GM18498 (cell line): Measurements from ENCODE around the gene ATP1A4.
"Not testable (repeated sequence)": the region's sequence is repeated elsewhere in the genome, so short reads cannot be mapped to it uniquely, and the experiment has no call there.

Experiments
- ATAC-seq: cut with Tn5 transposase; IDR thresholded peaks from one replicate; pipeline ENCODE4 v1.9.1; 2021; ENCODE audit warnings: mild to moderate bottlenecking, moderate library complexity; ENCODE audit not compliant: unreplicated experiment

Gene ATP1A4

DNA sequence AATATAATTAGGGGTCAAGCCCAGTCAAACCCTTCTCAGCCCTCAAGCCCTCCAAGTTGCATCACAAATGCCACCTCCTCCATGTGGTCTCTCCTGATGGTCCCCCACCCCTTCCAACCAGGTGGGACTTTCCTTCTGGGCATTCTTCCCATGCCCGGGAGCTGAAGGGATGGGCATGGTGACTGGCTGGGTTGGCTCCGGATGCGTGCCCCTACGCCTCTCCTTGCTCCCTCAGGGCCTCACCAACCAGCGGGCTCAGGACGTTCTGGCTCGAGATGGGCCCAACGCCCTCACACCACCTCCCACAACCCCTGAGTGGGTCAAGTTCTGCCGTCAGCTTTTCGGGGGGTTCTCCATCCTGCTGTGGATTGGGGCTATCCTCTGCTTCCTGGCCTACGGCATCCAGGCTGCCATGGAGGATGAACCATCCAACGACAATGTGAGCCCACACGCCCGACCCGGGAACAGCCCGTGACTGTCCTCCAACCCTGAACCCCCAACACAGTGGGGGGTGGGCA, 28.4 kb upstream of the ATP1A4 start:
- ATAC-seq, result no peak

DNA sequence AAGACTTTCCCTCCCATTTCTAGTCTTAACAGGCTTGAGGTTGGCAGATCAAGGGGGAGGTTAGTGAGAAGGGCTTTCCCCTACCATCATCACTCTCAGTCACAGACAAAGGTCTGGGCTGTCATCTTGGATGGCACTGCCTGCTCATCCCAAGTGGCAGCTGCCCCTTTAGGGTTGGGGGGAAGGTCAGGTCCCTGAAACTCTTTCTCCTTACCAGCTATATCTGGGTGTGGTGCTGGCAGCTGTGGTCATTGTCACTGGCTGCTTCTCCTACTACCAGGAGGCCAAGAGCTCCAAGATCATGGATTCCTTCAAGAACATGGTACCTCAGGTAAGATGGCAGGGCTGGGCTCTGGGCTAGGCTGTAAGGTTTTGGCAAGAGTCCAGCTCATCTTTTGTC, 27.7 kb upstream of the ATP1A4 start:
- no peak for ATAC-seq

DNA sequence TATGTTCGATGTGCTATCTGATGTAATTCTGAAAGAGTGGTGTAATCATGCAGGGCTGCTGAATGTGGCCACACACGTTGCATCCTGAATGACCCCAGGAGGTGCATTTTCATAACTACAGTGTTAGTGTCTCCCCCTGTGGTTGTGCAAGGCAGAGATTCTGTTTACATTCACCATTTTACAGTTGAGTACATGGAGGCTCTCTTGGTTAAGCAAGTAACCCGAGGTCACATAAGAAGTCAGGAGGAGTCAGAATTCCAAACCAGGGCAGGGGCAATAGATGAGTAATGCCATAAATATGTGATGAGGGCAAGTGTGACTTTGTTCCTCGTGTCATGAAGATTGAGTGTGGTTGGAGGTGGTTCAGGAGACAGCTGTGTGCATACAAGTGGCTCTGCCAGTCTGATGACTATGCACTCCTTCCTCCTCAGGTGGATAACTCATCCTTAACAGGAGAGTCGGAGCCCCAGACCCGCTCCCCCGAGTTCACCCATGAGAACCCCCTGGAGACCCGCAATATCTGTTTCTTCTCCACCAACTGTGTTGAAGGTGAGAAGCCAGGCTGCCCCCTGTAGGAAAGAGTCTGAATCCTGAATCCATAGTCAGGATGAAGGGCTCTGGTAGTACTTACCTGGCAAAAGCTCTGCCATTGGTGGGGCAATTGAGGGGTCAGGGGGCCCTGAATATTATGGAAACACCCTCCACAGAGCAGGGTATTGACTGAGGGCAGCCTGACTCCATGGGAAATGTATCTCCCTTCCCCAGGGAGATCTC, 26.5 kb upstream of the ATP1A4 start:
- ATAC-seq, result no peak

- ATAC-seq, result no peak
Measured at GRCh38 chr1:160125746-160126145, 25.7 kb upstream of the ATP1A4 start.

DNA sequence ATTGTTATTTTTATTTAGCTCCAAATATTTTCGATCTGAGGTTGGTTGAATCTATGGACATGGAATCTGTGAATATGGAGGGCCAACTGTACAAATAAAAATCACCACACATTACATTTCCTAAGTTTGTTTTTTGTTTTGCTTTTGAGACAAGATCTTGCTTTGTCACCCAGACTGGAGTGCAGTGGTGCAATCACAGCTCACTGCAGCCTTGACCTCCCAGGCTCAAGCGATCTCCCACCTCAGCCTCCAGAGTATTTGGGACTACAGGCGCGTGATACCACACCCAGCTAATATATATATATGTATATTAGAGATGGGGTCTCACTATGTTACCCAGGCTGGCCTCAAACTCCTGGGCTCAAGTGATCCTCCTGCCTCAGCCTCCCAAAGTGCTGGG, 25.1 kb upstream of the ATP1A4 start:
- ATAC-seq, result not testable (repeated sequence)

- no peak for ATAC-seq
Measured at GRCh38 chr1:160127381-160127780, 24.0 kb upstream of the ATP1A4 start.

DNA sequence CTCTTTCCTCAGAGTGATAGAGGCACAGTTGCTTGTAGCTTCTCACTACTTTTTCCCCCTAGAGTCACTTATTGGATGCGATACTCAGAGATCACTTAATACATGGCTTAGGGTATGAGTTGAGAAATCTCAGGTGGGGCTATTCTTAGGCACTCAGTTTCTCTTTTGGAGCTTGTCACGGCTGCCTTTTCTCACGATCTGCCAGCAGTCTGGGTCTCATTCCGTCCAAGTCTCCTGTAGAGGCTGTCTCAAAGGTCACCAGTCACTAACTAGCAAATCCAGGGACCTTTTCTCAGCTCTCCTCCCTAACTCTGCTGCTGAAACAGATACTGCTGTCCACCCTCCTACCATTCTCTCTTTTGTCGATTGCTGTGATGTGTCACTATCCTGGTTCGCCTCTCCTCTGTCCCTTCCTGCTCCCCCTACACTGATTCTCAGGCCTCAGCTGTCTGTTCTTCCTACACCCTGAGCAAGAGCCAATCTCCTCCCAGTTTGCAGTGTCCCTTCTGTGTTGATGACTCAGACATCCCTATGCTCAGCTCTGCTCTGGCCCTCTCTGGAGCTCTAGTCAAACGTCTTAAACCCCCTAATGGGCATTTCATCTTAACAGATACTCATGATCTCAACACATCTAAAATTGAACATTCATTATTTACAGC, 23.4 kb upstream of the ATP1A4 start:
- ATAC-seq, result no peak

GRCh38 chr1:160128636-160129035, 22.8 kb upstream of the ATP1A4 start:
- no peak for ATAC-seq

DNA sequence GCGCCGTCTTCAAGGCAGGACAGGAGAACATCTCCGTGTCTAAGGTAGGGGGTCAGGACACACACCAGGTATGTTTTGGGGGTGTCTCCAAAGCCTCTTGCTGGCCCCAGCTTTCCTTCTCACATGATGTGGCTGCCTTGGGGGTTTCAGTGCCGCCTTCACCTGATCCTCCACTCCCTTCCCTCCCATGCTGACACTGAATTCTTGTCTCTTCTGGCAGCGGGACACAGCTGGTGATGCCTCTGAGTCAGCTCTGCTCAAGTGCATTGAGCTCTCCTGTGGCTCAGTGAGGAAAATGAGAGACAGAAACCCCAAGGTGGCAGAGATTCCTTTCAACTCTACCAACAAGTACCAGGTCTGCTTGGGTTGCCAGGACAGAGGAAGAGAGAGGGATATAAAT, 22.4 kb upstream of the ATP1A4 start:
- ATAC-seq, result no peak

DNA sequence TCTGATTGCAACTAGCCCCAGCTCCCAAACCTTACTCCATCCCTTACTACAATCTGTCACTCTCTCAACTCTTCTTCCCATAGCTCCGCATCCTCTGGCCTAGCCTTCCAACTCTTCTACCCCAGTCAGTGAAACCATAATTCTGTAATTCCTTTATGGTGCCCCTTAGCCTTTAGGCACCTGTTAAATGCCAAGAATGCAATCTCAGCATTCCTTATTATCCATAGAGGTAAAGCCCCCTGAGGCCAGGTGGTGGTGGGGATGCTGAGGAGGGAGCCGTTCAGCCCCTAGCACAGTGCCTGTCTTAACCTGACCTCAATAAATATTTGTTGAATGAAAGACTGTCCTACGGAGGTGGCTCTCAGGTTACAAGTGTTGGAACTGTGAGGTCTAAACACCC, 21.8 kb upstream of the ATP1A4 start:
- no peak for ATAC-seq

- no peak for ATAC-seq
Measured at GRCh38 chr1:160129966-160130365, 21.4 kb upstream of the ATP1A4 start.

DNA sequence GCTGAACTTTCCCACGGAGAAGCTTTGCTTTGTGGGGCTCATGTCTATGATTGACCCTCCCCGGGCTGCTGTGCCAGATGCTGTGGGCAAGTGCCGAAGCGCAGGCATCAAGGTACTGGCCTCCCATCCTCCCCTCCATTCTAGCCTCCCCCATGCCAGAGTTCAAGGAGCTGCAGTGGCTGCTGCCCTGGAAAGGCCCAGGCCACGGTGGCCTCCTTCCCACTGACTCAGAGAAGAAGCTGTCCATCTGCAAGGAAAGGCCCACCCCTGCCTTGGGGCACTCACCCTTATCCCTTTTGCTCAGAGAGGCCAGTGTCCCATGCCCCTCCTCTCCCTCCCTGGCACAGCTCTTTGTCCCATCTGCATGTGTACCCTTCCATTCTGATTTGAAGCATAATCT, 20.9 kb upstream of the ATP1A4 start:
- ATAC-seq, result no peak

- no peak for ATAC-seq
Measured at GRCh38 chr1:160130939-160131338, 20.5 kb upstream of the ATP1A4 start.

DNA sequence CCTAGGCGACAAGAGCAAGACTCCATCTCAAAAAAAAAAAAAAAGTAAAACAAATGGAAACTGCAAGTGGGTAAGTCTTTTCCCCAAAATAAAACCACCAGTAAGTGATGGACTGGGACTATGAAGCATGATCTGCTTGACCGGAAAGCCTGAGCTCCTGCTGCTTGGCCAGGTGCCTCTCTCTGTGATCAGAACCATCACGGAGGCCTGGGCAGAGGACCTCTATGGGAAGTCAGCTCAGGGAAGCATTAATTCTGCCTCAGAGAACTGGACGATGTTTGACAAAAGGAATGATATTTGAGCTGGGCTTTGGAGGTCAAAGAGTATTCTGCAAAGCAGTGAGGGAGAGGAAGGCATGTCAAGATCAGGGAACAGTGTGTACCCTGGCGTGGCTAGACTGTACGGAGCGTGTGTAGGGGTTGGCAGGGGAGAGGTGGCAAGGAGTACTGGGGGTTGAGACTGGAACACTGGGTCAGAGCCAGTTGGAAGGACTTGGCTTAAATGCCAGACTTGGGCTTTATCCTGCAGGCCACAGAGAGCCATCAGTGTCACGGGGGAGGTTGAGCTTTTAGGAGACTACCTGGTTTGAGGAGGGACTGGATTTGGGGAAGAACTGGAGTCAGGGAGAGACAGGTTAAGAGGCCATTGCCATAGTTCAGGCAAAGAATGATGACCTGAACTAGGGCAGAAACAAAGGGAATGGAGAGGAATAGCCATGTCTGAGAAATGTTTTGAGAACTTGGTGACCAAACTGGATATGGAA, 19.4 kb upstream of the ATP1A4 start:
- ATAC-seq, result no peak

- ATAC-seq, result no peak
Measured at GRCh38 chr1:160133990-160134770, 17.2 kb upstream of the ATP1A4 start.

GRCh38 chr1:160134791-160135572, 16.4 kb upstream of the ATP1A4 start:
- no peak for ATAC-seq

DNA sequence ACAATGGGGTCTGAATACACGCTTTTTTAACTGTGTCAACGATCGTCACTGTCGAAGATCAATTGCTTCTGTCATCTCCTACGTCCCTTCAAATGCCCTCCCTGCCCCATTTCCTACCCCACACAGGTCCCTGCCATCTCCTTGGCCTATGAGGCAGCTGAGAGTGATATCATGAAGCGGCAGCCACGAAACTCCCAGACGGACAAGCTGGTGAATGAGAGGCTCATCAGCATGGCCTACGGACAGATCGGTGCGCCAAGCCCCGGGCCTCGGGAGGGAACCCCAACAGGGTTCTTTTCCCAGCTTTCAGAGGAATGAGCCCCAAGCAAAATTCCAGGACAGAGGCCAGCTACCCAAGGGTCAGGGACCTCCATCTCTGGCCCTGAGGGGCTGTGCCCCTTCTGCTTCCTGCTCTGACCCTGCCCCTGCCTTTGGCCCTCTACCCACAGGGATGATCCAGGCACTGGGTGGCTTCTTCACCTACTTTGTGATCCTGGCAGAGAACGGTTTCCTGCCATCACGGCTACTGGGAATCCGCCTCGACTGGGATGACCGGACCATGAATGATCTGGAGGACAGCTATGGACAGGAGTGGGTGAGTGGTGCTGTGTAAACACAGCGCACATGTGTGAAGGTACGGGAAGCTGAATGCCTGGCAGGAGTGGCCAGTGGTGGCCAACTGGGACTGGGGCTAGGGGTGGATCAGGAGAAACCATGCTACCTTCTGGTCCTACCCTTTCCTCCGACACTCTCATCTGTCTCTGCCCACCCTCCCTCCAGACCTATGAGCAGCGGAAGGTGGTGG, 15.1 kb upstream of the ATP1A4 start:
- ATAC-seq, result no peak

GRCh38 chr1:160136926-160137200, 14.5 kb upstream of the ATP1A4 start:
- no peak for ATAC-seq

DNA sequence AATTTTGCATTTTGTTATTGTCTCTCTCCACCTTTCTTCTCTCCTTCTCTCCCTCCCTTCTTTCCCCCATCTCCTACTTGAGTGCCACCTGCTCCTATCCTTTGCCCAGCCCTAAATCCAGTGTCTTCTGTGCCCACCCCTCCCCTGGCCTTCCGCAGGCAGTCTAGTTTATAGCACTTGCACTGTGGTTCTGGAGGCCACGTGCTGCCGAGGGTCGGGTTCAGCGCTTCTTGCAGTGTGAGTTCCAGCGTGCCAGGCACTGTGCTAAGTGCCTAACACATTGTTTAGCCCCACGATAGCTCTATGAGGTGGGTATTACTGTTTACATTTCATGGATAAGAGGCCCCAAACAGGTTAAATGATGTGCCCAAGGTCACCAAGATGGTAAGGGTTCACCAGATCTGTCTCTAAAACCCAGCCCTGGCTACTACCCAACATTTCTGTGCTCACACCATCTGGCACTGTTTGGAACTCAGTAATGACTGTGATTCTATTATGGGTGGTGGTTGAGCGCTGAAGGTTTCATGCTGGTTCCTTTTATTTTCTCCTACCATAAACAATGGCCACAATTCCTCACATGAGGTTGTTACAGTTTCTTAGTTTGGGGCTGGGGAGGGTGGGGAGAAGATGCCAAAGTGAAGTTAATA, 14.1 kb upstream of the ATP1A4 start:
- ATAC-seq, result no peak
